Stimulated activated CD8-positive, alpha-beta memory T cell treated with anti-CD3 and anti-CD28 coated beads, Interleukin-15, amount 100 ng/mL, for 1 hour (primary cell): ENCODE measurements around the gene ZRSR2.
A peak's percentile ranks its signal among the peaks of the same experiment; 100 is the strongest.

Experiments
- DNase-seq: peaks from one replicate; pipeline ENCODE4 v3.0.0-alpha.2; 2020; ENCODE audit warnings: low read depth

ZRSR2 gene

DNA sequence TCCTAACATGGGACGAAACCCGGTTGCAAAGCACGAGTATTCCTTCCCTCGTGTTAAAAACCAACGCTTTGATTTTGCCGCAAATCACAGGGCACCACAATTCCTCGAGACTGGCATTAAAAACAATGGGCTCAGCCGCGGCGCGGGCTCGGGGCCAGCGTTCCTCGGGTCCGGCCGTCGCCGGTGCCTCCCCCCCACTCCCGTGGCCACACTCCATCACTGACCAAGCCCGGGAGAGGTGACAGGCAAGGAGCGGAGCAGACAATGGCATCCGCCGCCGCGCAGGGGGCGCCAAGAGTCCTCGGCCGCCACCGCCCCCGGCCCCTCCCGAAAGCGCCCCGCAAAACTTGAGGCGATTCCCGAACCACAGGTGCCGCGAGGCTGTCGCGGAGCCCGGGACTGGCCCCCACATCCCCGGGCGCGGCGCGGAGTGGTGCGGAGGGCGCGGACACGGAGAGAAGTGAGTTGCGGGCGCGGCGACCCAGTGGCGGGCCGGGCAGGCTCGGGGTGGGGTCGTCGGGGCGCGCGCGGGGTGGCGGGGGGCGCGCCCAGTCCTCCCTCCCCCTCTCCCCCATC is 63.9 kb downstream of the ZRSR2 start:
- DNase-seq: peak; percentile 1

DNA sequence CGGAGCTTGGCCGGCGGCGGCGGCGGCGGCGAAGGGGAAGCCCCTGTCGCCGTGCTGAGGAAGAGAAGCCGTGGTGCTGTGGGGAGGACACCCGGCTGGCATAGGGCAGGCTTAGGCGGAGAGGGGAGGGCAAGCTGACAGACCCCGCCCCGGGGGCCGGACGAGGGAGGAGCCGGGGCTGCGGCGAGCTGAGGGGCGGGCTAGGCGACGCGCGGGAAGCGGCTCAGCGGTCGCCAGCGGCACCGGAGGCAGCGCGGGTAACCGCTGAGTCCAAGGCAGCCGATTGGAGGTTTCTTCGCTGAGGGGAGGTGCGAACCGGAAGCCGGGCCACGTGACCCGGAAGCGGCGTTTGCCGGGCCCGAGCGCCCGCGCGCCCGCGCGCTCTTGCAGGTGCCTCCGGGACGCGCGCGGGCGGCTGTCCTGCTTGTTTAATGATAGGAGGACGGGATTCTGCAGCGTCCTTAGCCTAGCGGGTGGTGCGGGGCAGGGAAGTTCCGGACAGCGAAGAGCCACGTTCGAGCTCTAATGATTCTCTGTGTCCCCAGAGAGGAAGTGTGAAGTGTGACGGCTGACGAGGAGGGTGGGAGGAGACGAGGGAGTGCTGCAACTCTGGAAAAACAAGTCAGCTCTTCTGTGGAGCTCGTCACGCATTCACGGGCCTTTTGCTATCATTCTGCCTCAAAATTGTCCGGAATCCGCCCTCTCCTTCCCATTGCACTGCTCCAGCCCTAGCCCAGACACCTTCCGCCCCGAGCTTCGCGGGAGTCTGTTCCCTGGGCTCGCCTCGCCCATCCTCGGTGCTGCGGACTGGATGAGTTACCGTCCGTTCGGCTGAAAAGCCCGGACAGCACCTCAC is 64.7 kb downstream of the ZRSR2 start, which contains the start of gene AP1S2:
Gene AP1S2 (minus strand): TSS at position 102 of the 856 bp plus-strand sequence. CDS start 2,289 bp downstream, outside the sequence.
- peak; percentile 76 for DNase-seq

DNA sequence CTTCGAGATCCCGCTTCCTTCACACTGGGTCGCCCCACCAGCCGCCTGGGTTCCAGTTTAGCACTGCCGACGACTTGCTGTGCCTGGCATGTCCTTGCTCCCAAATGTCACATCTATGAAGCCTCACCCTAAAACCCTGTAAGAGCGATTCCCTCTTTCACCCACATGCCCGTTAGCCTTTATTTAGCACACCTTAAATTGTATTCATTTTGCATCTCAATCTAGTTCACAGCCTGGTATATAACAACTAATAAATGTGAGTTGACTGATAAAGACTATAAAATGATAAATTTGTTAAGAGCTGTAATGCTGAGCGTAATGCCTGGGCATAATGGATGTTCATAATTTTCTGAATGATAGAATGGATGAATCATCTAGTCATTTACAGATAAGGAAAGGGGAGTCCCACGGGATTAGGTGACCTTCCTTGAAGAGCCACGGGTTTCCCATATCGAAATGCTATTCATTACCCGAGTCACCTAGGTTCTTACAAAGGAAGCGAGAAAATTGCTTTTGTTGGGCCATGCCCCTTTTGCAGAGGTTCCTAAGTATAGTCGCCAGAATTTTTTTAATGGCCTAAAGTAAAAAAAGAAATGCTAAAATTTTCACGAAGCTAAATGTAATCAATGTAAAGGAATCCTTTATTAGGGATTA is 65.4 kb downstream of the ZRSR2 start:
- DNase-seq: no peak

DNA sequence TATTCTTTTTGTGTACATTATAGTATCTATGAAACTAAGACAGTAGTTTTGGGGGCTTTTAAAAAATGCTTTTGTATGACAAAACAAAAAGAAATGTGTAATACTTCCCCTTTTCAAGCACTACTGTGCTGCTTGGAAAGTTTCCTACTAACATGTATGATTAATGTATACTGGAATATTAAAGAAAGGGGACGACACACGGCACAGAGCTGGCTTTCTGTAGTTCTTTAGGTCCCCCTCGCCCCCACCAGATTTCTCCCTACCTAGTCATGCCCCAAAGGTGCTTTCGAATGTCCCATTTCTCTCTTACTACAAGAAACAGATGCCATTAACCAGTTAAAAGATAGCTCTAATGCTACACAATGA is 65.9 kb downstream of the ZRSR2 start:
- no peak for DNase-seq

DNA sequence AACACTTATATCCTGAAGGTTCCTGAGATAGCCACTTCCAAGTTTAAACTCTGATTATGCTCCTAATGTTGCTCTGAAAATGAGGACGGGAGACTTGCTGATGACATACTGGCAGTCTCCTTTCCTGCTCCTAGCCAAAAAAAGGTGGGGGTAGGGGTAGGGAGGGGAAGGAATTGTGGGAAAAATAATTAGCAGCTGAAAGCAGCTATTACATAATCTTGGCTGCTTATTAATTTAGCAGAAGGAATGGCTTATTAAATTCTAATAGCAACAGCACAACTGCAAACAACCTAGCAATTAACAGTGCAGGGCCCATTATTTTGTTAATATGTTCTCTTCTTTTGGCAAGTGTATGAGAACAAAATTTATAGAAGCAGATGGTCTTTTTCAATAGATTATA is 66.4 kb downstream of the ZRSR2 start:
- DNase-seq: no peak

DNA sequence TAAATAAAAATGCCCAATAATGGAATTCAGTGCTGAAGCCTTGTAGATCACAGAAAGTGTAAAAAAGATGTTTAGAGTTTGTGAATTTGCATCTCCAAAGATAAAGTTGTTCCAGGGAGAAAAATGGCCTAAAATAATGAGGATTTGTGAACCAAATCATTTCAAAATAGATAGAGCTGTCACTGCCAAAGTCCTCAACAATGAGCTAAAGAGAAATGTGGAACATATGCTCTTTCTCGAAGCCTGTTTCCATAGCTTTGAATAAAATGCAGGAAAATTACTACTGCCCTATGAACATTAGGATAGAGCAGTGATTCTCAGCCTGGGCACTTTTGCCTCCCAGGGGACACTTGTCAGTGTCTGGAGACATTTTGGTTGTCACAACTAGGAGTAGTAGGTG is 67.8 kb downstream of the ZRSR2 start:
- no peak for DNase-seq

DNA sequence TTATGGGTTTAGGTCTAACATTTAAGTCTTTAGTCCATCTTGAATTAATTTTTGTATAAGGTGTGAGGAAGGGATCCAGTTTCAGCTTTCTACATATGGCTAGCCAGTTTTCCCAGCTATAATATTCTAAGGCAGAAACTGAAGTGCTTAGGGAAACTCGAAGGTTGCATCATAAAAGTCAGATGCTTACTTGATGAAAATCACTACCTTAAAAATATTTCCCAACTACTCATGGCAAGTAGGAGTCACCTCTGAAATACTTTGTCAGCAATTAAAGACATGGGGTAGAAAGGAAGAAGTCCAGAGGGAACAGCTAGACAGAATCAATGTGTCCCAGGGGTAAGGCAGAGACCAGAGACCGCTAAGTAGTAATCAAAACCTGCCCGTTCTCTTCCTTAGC is 70.6 kb downstream of the ZRSR2 start:
- no peak for DNase-seq

DNA sequence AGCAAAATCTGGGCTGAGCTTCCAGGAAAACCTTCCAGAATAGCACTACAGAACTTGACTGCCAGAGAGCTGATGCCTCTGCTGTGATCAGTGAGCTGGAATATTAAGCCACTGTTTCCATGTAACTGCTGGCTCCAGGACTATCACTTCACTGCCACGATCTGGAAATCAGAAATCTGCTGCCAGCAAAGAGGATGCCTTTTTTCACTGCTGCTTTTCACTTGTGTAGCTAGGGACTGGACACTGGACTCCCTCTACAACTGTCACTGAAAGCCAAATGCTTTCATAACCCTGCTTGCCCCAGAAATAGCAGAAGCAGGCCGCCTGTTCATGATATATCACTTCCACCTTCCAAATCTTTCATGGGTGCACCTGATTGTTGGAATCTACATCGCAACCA is 73.7 kb downstream of the ZRSR2 start:
- DNase-seq: no peak

DNA sequence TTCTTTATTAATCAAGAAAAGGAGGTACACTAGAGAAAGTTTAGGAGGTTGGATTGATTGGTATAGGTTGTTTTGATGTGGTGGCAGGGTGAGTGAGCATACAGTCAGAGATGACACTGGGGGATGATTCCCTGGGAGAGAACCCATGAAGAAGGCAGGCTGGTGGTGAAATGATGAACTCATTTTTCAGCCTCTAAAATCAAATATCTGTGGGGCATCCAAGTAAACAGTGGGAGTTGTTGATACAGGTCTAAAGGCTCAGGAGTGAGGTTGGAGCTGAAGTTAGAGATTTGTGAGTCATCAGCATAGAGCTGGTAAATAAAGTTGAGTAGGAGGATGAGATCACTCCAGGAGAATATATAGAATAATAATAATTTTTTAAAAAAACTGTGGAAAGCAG is 74.3 kb downstream of the ZRSR2 start:
- DNase-seq: no peak

DNA sequence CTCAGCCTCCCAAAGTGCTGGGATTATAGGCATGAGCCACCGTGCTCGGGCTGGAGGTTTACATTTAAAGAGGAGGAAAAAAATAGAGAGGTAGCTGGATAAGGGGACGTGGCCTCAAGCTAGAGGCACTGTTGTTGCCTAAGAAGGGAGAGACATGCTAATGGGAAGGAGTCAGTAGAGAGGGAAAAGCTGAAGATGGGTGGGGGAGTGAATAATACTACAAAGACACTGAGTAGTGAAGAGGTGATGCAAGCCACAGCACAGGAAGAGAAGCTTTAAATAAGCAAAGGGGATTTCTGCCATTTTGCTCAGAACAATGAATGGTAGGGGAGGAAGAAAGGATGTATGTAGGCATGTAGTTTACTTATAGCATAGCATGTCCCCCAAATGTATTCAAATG is 75.9 kb downstream of the ZRSR2 start:
- DNase-seq: no peak

DNA sequence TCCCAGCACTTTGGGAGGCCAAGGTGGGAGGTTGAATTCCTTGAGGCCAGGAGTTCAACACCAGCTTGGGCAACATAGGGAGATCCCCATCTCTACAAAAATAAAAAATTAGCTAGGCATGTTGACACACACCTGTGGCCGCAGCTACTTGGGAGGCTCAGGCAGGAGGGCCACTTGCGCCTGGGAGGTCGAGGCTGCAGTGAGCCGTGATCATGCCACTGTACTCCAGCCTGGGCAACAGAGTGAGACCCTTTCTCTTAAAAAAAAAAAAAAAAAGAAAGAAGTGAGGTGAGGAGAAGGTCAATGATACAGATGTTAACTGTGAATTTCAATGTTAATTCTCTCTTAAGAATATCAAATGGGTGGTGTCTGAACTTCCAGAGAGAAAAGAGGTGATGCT is 79.4 kb downstream of the ZRSR2 start:
- no peak for DNase-seq

DNA sequence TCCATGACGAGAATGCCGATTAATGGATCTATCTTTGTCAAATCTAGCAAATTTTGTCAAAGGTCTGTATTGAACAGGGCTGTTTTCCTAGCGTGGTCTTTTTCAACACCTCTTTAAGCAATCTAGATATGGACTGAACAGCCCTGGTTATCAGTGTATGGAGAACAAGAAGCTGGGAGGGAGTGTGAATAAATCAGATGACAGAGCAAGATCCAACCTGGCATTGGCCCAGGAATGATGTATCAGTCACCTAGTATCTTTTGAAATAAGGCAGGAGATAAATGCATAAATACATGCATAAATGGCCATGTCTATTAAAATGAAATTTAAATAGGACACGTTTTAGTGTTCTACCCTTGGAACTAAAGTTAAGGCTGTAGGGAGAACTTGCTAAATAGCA is 80.0 kb downstream of the ZRSR2 start:
- no peak for DNase-seq
